ENCODE data around the gene KLHDC10.
"Not testable (repeated sequence)": the region's sequence is repeated elsewhere in the genome, so short reads cannot be mapped to it uniquely, and the experiment has no call there.

KLHDC10 gene

GRCh38 chr7:130071701-130072622 is 1.6 kb downstream of the KLHDC10 start:
- Histone ChIP-seq H3K36me3 (ENCODE audit: control insufficient read depth, insufficient read depth, low read length) (peaks cover 3% of the 10 kb centered on the region), H3K27me3 (replicated peaks; ENCODE audit: control insufficient read depth, insufficient read depth, low read length, poor library complexity, severe bottlenecking) (no peaks in the 10 kb centered on the region), H3K27ac (ENCODE audit: insufficient read depth, low read length, poor library complexity, severe bottlenecking) (no peak overlapping the region), H3K4me1 (ENCODE audit: control insufficient read depth, insufficient read depth, low read length, poor library complexity, severe bottlenecking) (peaks cover 22% of the 10 kb centered on the region), H3K9me3 (ENCODE audit: control insufficient read depth, low read length) (no peaks in the 10 kb centered on the region), H3K4me3 (ENCODE audit: insufficient read depth, low read depth, low read length, poor library complexity, severe bottlenecking) (peak overlapping the region; percentile 21)
- peak; percentile 24 to 56 (median 28) for DNase-seq

GRCh38 chr7:130079846-130080394 is 9.6 kb downstream of the KLHDC10 start:
- no peak overlapping the region for H3K27ac ChIP-seq (ENCODE audit: insufficient read depth, low read length, poor library complexity, severe bottlenecking)
- H3K27me3 ChIP-seq (replicated peaks; ENCODE audit: control insufficient read depth, insufficient read depth, low read length, poor library complexity, severe bottlenecking) = no peaks in the 10 kb centered on the region
- H3K4me3 ChIP-seq (ENCODE audit: insufficient read depth, low read depth, low read length, poor library complexity, severe bottlenecking) = no peak overlapping the region
- H3K4me1 ChIP-seq (ENCODE audit: control insufficient read depth, insufficient read depth, low read length, poor library complexity, severe bottlenecking) = no peaks in the 10 kb centered on the region
- peaks cover 2% of the 10 kb centered on the region for H3K36me3 ChIP-seq (ENCODE audit: control insufficient read depth, insufficient read depth, low read length)
- no peaks in the 10 kb centered on the region for H3K9me3 ChIP-seq (ENCODE audit: control insufficient read depth, low read length)
- DNase-seq = no peak

GRCh38 chr7:130083497-130083896 is 13.2 kb downstream of the KLHDC10 start:
- H3K9me3 ChIP-seq (ENCODE audit: control insufficient read depth, low read length); H3K27me3 ChIP-seq (replicated peaks; ENCODE audit: control insufficient read depth, insufficient read depth, low read length, poor library complexity, severe bottlenecking); H3K4me1 ChIP-seq (ENCODE audit: control insufficient read depth, insufficient read depth, low read length, poor library complexity, severe bottlenecking); H3K4me3 ChIP-seq (ENCODE audit: insufficient read depth, low read depth, low read length, poor library complexity, severe bottlenecking); H3K27ac ChIP-seq (ENCODE audit: insufficient read depth, low read length, poor library complexity, severe bottlenecking); DNase-seq; H3K36me3 ChIP-seq (ENCODE audit: control insufficient read depth, insufficient read depth, low read length): not testable (repeated sequence)

GRCh38 chr7:130084037-130084875 is 13.9 kb downstream of the KLHDC10 start:
- H3K4me1 ChIP-seq (ENCODE audit: control insufficient read depth, insufficient read depth, low read length, poor library complexity, severe bottlenecking) = no peaks in the 10 kb centered on the region
- H3K27ac ChIP-seq (ENCODE audit: insufficient read depth, low read length, poor library complexity, severe bottlenecking) = no peak overlapping the region
- H3K36me3 ChIP-seq (ENCODE audit: control insufficient read depth, insufficient read depth, low read length) = no peaks in the 10 kb centered on the region
- no peaks in the 10 kb centered on the region for H3K9me3 ChIP-seq (ENCODE audit: control insufficient read depth, low read length)
- H3K4me3 ChIP-seq (ENCODE audit: insufficient read depth, low read depth, low read length, poor library complexity, severe bottlenecking) = no peak overlapping the region
- no peaks in the 10 kb centered on the region for H3K27me3 ChIP-seq (replicated peaks; ENCODE audit: control insufficient read depth, insufficient read depth, low read length, poor library complexity, severe bottlenecking)
- DNase-seq = no peak

- H3K27ac ChIP-seq (ENCODE audit: insufficient read depth, low read length, poor library complexity, severe bottlenecking); H3K4me1 ChIP-seq (ENCODE audit: control insufficient read depth, insufficient read depth, low read length, poor library complexity, severe bottlenecking); H3K27me3 ChIP-seq (replicated peaks; ENCODE audit: control insufficient read depth, insufficient read depth, low read length, poor library complexity, severe bottlenecking); H3K9me3 ChIP-seq (ENCODE audit: control insufficient read depth, low read length); DNase-seq; H3K4me3 ChIP-seq (ENCODE audit: insufficient read depth, low read depth, low read length, poor library complexity, severe bottlenecking); H3K36me3 ChIP-seq (ENCODE audit: control insufficient read depth, insufficient read depth, low read length): not testable (repeated sequence)
Measured at GRCh38 chr7:130085235-130085634, 14.9 kb downstream of the KLHDC10 start.

- H3K4me3 ChIP-seq (ENCODE audit: insufficient read depth, low read depth, low read length, poor library complexity, severe bottlenecking) = no peak overlapping the region
- no peaks in the 10 kb centered on the region for H3K27me3 ChIP-seq (replicated peaks; ENCODE audit: control insufficient read depth, insufficient read depth, low read length, poor library complexity, severe bottlenecking)
- no peaks in the 10 kb centered on the region for H3K9me3 ChIP-seq (ENCODE audit: control insufficient read depth, low read length)
- no peak for DNase-seq
- no peaks in the 10 kb centered on the region for H3K4me1 ChIP-seq (ENCODE audit: control insufficient read depth, insufficient read depth, low read length, poor library complexity, severe bottlenecking)
- H3K36me3 ChIP-seq (ENCODE audit: control insufficient read depth, insufficient read depth, low read length) = no peaks in the 10 kb centered on the region
- H3K27ac ChIP-seq (ENCODE audit: insufficient read depth, low read length, poor library complexity, severe bottlenecking) = no peak overlapping the region
Measured at GRCh38 chr7:130086938-130087337, 16.6 kb downstream of the KLHDC10 start.

- Histone ChIP-seq H3K4me1 (ENCODE audit: control insufficient read depth, insufficient read depth, low read length, poor library complexity, severe bottlenecking) (no peaks in the 10 kb centered on the region), H3K36me3 (ENCODE audit: control insufficient read depth, insufficient read depth, low read length) (no peaks in the 10 kb centered on the region), H3K9me3 (ENCODE audit: control insufficient read depth, low read length) (no peaks in the 10 kb centered on the region), H3K27ac (ENCODE audit: insufficient read depth, low read length, poor library complexity, severe bottlenecking) (no peak overlapping the region), H3K4me3 (ENCODE audit: insufficient read depth, low read depth, low read length, poor library complexity, severe bottlenecking) (no peak overlapping the region), H3K27me3 (replicated peaks; ENCODE audit: control insufficient read depth, insufficient read depth, low read length, poor library complexity, severe bottlenecking) (no peaks in the 10 kb centered on the region)
- DNase-seq = no peak
Measured at GRCh38 chr7:130087364-130087763, 17.0 kb downstream of the KLHDC10 start.

GRCh38 chr7:130090745-130091532 is 20.6 kb downstream of the KLHDC10 start:
- Histone ChIP-seq H3K9me3 (ENCODE audit: control insufficient read depth, low read length) (no peaks in the 10 kb centered on the region), H3K4me3 (ENCODE audit: insufficient read depth, low read depth, low read length, poor library complexity, severe bottlenecking) (no peak overlapping the region), H3K27me3 (replicated peaks; ENCODE audit: control insufficient read depth, insufficient read depth, low read length, poor library complexity, severe bottlenecking) (no peaks in the 10 kb centered on the region), H3K36me3 (ENCODE audit: control insufficient read depth, insufficient read depth, low read length) (no peaks in the 10 kb centered on the region), H3K4me1 (ENCODE audit: control insufficient read depth, insufficient read depth, low read length, poor library complexity, severe bottlenecking) (no peaks in the 10 kb centered on the region), H3K27ac (ENCODE audit: insufficient read depth, low read length, poor library complexity, severe bottlenecking) (no peak overlapping the region)
- DNase-seq = no peak

GRCh38 chr7:130091999-130092398 is 21.7 kb downstream of the KLHDC10 start:
- no peak for DNase-seq
- no peaks in the 10 kb centered on the region for H3K4me1 ChIP-seq (ENCODE audit: control insufficient read depth, insufficient read depth, low read length, poor library complexity, severe bottlenecking)
- no peaks in the 10 kb centered on the region for H3K9me3 ChIP-seq (ENCODE audit: control insufficient read depth, low read length)
- H3K4me3 ChIP-seq (ENCODE audit: insufficient read depth, low read depth, low read length, poor library complexity, severe bottlenecking) = no peak overlapping the region
- H3K27me3 ChIP-seq (replicated peaks; ENCODE audit: control insufficient read depth, insufficient read depth, low read length, poor library complexity, severe bottlenecking) = no peaks in the 10 kb centered on the region
- H3K27ac ChIP-seq (ENCODE audit: insufficient read depth, low read length, poor library complexity, severe bottlenecking) = no peak overlapping the region
- no peaks in the 10 kb centered on the region for H3K36me3 ChIP-seq (ENCODE audit: control insufficient read depth, insufficient read depth, low read length)

Data from effector memory CD4-positive, alpha-beta T cell (primary cell).